PC-3 (cell line): ENCODE data around the gene CCNB3. TPM values are rescaled to one million over a fixed set of nuclear protein-coding genes. Genes with fewer than 3 reads are reported as not detected.

ENCODE experiments used
- ATAC-seq: fragments of 200-7000 bp; cut with Tn5 transposase; 2 replicates; pipeline ENCODE4 v1.9.1; 2020; ENCODE audit warnings: mild to moderate bottlenecking, moderate library complexity
- BruUV-seq: library from RNA; stranded (reverse); fragments of 400-500 nt; replicated peaks from 2 replicates; lab custom pipeline; 2021; lab: Mats Ljungman, UMichigan
- CTCF ChIA-PET: fragments of 300-600 bp; sonication (Branson Sonifier 250); formaldehyde crosslinking; loops from one replicate; lab custom pipeline; 2022; ENCODE audit warnings: antibody characterized with exemption; lab: Charles Lee
- POLR2A ChIA-PET: fragments of 300-600 bp; sonication (Branson Sonifier 250); formaldehyde crosslinking; loops from one replicate; lab custom pipeline; 2022; ENCODE audit warnings: antibody characterized with exemption; ENCODE audit not compliant: unreplicated experiment; lab: Charles Lee
- DNase-seq: peaks from one replicate; pipeline ENCODE4 v3.0.0-alpha.2; 2015
- H2AFZ ChIP-seq: fragments of 300-600 bp; sonication (generic); 2 replicates; pipeline ENCODE4 v1.6.0; 2016; ENCODE audit warnings: antibody characterized with exemption, low read length
- H3F3A ChIP-seq: fragments of 300-600 bp; sonication (generic); one replicate; pipeline ENCODE4 v1.6.0; 2017; ENCODE audit warnings: antibody characterized with exemption, low read length, control low read depth, mild to moderate bottlenecking; ENCODE audit not compliant: unreplicated experiment
- H3K27ac ChIP-seq: fragments of 300-600 bp; sonication (generic); 2 replicates; pipeline ENCODE4 v1.5.1; 2016; ENCODE audit warnings: mild to moderate bottlenecking, low read length
- H3K27me3 ChIP-seq: fragments of 300-600 bp; sonication (generic); 2 replicates; pipeline ENCODE4 v1.6.1; 2016; ENCODE audit warnings: low read length, mixed read lengths
- H3K36me3 ChIP-seq: fragments of 300-600 bp; sonication (generic); 2 replicates; pipeline ENCODE4 v1.6.1; 2016; ENCODE audit warnings: low read depth, mixed run types, low read length, mixed read lengths
- H3K4me1 ChIP-seq: fragments of 300-600 bp; sonication (generic); 2 replicates; pipeline ENCODE4 v1.5.1; 2016; ENCODE audit warnings: low read length; ENCODE audit not compliant: insufficient read depth
- H3K4me2 ChIP-seq: fragments of 300-600 bp; sonication (generic); 2 replicates; pipeline ENCODE4 v1.6.0; 2016; ENCODE audit warnings: low read length
- H3K4me3 ChIP-seq: fragments of 300-600 bp; sonication (generic); 2 replicates; pipeline ENCODE4 v1.5.1; 2016; ENCODE audit warnings: mild to moderate bottlenecking, low read length, mixed read lengths
- H3K79me2 ChIP-seq: fragments of 300-600 bp; sonication (generic); 2 replicates; pipeline ENCODE4 v1.6.1; 2017; ENCODE audit warnings: low read length, mixed read lengths
- H3K9ac ChIP-seq: fragments of 300-600 bp; sonication (generic); 2 replicates; pipeline ENCODE4 v1.6.0; 2016; ENCODE audit warnings: mild to moderate bottlenecking, low read length
- H3K9me2 ChIP-seq: fragments of 300-600 bp; sonication (generic); replicated peaks from 2 replicates; pipeline ENCODE4 v1.6.1; 2016; ENCODE audit warnings: mixed run types, low read length, mixed read lengths
- H3K9me3 ChIP-seq: fragments of 300-600 bp; sonication (generic); 2 replicates; pipeline ENCODE4 v1.6.1; 2016; ENCODE audit warnings: low read length, mixed read lengths
- H4K20me1 ChIP-seq: fragments of 300-600 bp; sonication (generic); 2 replicates; pipeline ENCODE4 v1.6.1; 2016; ENCODE audit warnings: low read length, mixed read lengths
- EZH2 ChIP-seq: fragments of 300-600 bp; sonication (generic); IDR thresholded peaks from one replicate; pipeline ENCODE4 v1.6.1; 2017; ENCODE audit warnings: antibody characterized with exemption, mild to moderate bottlenecking, low read length; ENCODE audit not compliant: unreplicated experiment
- EZH2phosphoT487 ChIP-seq: fragments of 300-600 bp; sonication (generic); IDR thresholded peaks from 2 replicates; pipeline ENCODE4 v1.6.1; 2018; ENCODE audit warnings: mild to moderate bottlenecking, antibody characterized with exemption, low read length, borderline replicate concordance
- intact Hi-C: fragments of 100-400 bp; cut with micrococcal nuclease; formaldehyde crosslinking; loops from 2 replicates; pipeline ENCODE4 v1.9.0; 2023
- total RNA-seq: library from RNA; depleted of rRNA; stranded (reverse); fragments of >200 nt; gene quantifications from 2 replicates; pipeline ENCODE4 v1.2.3, GENCODE V29; 2014
- TF ChIP-seq, protein P1 (sequence below): fragments of 300-600 bp; sonication (generic); conservative IDR thresholded peaks from 2 replicates; pipeline ENCODE4 v1.5.1; 2017; ENCODE audit warnings: antibody characterized with exemption, low read depth, mild to moderate bottlenecking, low read length

The CCNB3 gene
- total RNA-seq, 1 experiment from 2014 or later, result 0.33 TPM

DNA sequence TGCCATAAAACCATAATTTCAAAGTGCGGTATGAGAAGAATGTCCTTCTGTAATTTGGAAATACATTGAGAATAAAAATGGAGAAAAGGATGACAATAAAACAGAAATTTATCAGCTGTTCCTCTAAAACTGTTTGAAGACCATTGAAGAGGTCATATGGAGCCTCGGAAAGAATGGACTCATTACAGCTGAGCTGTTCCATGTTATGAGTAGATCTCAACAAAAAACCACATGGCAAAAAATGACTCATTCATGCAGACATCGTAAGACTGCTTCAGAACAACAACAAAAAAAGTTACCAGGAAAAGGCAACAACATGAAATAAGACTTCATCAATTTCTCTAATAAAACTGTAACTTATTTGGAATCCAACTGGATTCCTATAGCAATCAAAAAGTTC lies 43.4 kb upstream of the CCNB3 start:
- Histone ChIP-seq H3K9me3 (no peaks in the 10 kb centered on the region), H3K79me2 (no peaks in the 10 kb centered on the region), H4K20me1 (no peaks in the 10 kb centered on the region), H3K4me3 (no peak overlapping the region), H3F3A (no peaks in the 10 kb centered on the region), H2AFZ (no peak overlapping the region), H3K36me3 (no peaks in the 10 kb centered on the region), H3K9me2 (no peaks in the 10 kb centered on the region), H3K9ac (no peak overlapping the region), H3K27me3 (no peaks in the 10 kb centered on the region), H3K27ac (no peak overlapping the region), H3K4me2 (no peak overlapping the region), H3K4me1 (no peaks in the 10 kb centered on the region)
- ATAC-seq (no peak), DNase-seq (peak; percentile 3)
- intact Hi-C loops, result no loop called here
- TF ChIP-seq, protein P1, sequence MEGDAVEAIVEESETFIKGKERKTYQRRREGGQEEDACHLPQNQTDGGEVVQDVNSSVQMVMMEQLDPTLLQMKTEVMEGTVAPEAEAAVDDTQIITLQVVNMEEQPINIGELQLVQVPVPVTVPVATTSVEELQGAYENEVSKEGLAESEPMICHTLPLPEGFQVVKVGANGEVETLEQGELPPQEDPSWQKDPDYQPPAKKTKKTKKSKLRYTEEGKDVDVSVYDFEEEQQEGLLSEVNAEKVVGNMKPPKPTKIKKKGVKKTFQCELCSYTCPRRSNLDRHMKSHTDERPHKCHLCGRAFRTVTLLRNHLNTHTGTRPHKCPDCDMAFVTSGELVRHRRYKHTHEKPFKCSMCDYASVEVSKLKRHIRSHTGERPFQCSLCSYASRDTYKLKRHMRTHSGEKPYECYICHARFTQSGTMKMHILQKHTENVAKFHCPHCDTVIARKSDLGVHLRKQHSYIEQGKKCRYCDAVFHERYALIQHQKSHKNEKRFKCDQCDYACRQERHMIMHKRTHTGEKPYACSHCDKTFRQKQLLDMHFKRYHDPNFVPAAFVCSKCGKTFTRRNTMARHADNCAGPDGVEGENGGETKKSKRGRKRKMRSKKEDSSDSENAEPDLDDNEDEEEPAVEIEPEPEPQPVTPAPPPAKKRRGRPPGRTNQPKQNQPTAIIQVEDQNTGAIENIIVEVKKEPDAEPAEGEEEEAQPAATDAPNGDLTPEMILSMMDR, result no peak
- TF ChIP-seq EZH2 (no peak), EZH2phosphoT487 (no peak)
- BruUV-seq, result no TSS peak
- ChIA-PET CTCF (no interaction called here), POLR2A (no interaction called here)

GRCh38 chrX:50165727-50166126 lies 38.8 kb upstream of the CCNB3 start:
- no peaks in the 10 kb centered on the region for H3K36me3 ChIP-seq
- no peak for ATAC-seq
- H3K4me3 ChIP-seq, result no peak overlapping the region
- intact Hi-C loops, result no loop called here
- H3K4me2 ChIP-seq, result no peak overlapping the region
- no peaks in the 10 kb centered on the region for H3K79me2 ChIP-seq
- H3K4me1 ChIP-seq, result no peaks in the 10 kb centered on the region
- H4K20me1 ChIP-seq, result no peaks in the 10 kb centered on the region
- H2AFZ ChIP-seq, result no peak overlapping the region
- ChIA-PET CTCF (no interaction called here), POLR2A (no interaction called here)
- TF ChIP-seq, protein P1, result no peak
- no peak for TF ChIP-seq EZH2
- no peak for TF ChIP-seq EZH2phosphoT487
- H3K27me3 ChIP-seq, result no peaks in the 10 kb centered on the region; the same call in 1 of the 2 replicates
- DNase-seq, result no peak
- BruUV-seq, result no TSS peak
- H3K27ac ChIP-seq, result no peak overlapping the region
- no peak overlapping the region for H3K9ac ChIP-seq
- H3K9me3 ChIP-seq, result no peaks in the 10 kb centered on the region
- H3F3A ChIP-seq, result no peaks in the 10 kb centered on the region
- no peaks in the 10 kb centered on the region for H3K9me2 ChIP-seq

DNA sequence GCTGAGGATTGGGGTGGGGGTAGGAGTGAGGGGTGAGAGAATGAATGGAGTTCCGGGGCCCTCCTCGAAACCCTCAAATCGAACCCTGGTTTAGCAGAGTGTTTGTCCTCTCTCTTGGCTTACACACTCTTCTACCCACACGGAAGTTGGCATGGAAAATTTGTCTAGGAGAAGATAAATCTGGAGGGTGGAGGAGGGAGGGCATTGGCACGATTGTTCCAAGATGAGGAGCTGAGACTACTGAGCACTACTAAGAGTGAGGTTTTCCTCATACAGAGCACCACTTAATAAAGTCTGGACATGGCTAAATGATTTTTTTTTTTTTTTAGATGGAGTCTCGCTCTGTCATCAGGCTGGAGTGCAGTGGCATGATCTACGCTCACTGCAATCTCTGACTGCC lies 37.2 kb upstream of the CCNB3 start:
- Histone ChIP-seq H3K27ac (no peak overlapping the region), H3K79me2 (no peaks in the 10 kb centered on the region), H3F3A (no peaks in the 10 kb centered on the region), H3K9me2 (no peaks in the 10 kb centered on the region), H3K27me3 (no peaks in the 10 kb centered on the region; the same call in 1 of the 2 replicates), H3K36me3 (no peaks in the 10 kb centered on the region), H3K9me3 (no peaks in the 10 kb centered on the region), H3K4me3 (no peak overlapping the region), H4K20me1 (no peaks in the 10 kb centered on the region), H2AFZ (no peak overlapping the region), H3K9ac (no peak overlapping the region), H3K4me2 (no peak overlapping the region), H3K4me1 (no peaks in the 10 kb centered on the region)
- ChIA-PET CTCF (no interaction called here), POLR2A (no interaction called here)
- no peak for DNase-seq
- no TSS peak for BruUV-seq
- intact Hi-C loops, result no loop called here
- ATAC-seq, result no peak
- TF ChIP-seq EZH2phosphoT487 (no peak), EZH2 (no peak)
- TF ChIP-seq, protein P1, result no peak
